Memory B cell (primary cell): Measurements from ENCODE around the gene CNNM3.

ENCODE experiments used
- ATAC-seq: fragments of 150-1000 bp; cut with Tn5 transposase; 2 replicates; pipeline ENCODE4 v1.10.0; 2021; ENCODE audit warnings: low read depth, mild to moderate bottlenecking, moderate library complexity
- DNase-seq, 2 donors: peaks; one replicate each; pipeline ENCODE4 v3.0.0; 2022; ENCODE audit warnings: low spot score in 2 of 2
- H3K27ac Mint-ChIP-seq: one replicate; pipeline ENCODE4 v1.8.0; 2022; ENCODE audit warnings: mild to moderate bottlenecking, moderate library complexity, mixed read lengths
- H3K27me3 Mint-ChIP-seq: one replicate; pipeline ENCODE4 v1.8.0; 2022; ENCODE audit warnings: mixed read lengths
- H3K36me3 Mint-ChIP-seq: one replicate; pipeline ENCODE4 v1.8.0; 2022; ENCODE audit warnings: mild to moderate bottlenecking, mixed read lengths
- H3K4me1 Mint-ChIP-seq: one replicate; pipeline ENCODE4 v1.8.0; 2022; ENCODE audit warnings: mixed read lengths
- H3K4me3 Mint-ChIP-seq: one replicate; pipeline ENCODE4 v1.8.0; 2022; ENCODE audit warnings: mild to moderate bottlenecking, moderate library complexity, mixed read lengths
- H3K9me3 Mint-ChIP-seq: one replicate; pipeline ENCODE4 v1.8.0; 2022; ENCODE audit warnings: mixed read lengths

CNNM3 gene

GRCh38 chr2:96832754-96833507 lies 16.9 kb downstream of the CNNM3 start:
- DNase-seq = no peak
- no peak overlapping the region for H3K4me3 Mint-ChIP-seq
- H3K27ac Mint-ChIP-seq = peak overlapping the region; percentile 75
- H3K27me3 Mint-ChIP-seq = no peaks in the 10 kb centered on the region
- H3K9me3 Mint-ChIP-seq = no peaks in the 10 kb centered on the region
- peaks cover 12% of the 10 kb centered on the region for H3K4me1 Mint-ChIP-seq
- ATAC-seq = peak; percentile 88
- H3K36me3 Mint-ChIP-seq = peaks cover 28% of the 10 kb centered on the region

- Mint-ChIP-seq H3K27ac (no peak overlapping the region), H3K4me3 (no peak overlapping the region), H3K36me3 (peaks cover 12% of the 10 kb centered on the region), H3K4me1 (peaks cover 19% of the 10 kb centered on the region), H3K27me3 (no peaks in the 10 kb centered on the region), H3K9me3 (no peaks in the 10 kb centered on the region)
- ATAC-seq = no peak
- DNase-seq = no peak
These were observed 19.8 kb downstream of the CNNM3 start for GRCh38 chr2:96835830-96836229.

GRCh38 chr2:96837575-96837974 lies 21.5 kb downstream of the CNNM3 start:
- Mint-ChIP-seq H3K27me3 (no peaks in the 10 kb centered on the region), H3K4me3 (no peak overlapping the region), H3K36me3 (peaks cover 10% of the 10 kb centered on the region), H3K27ac (no peak overlapping the region), H3K4me1 (peaks cover 17% of the 10 kb centered on the region), H3K9me3 (no peaks in the 10 kb centered on the region)
- no peak for ATAC-seq
- no peak for DNase-seq

GRCh38 chr2:96838345-96839292 lies 22.6 kb downstream of the CNNM3 start:
- peaks cover 12% of the 10 kb centered on the region for H3K4me1 Mint-ChIP-seq
- ATAC-seq = no peak

GRCh38 chr2:96839293-96839874 lies 23.3 kb downstream of the CNNM3 start:
- Mint-ChIP-seq H3K36me3 (peaks cover 5% of the 10 kb centered on the region), H3K4me3 (peak overlapping the region; percentile 62), H3K4me1 (peaks cover 12% of the 10 kb centered on the region), H3K9me3 (no peaks in the 10 kb centered on the region), H3K27ac (peak overlapping the region; percentile 81), H3K27me3 (no peaks in the 10 kb centered on the region)
- DNase-seq = peak; percentile 73 to 89
- ATAC-seq = peak; percentile 99

More at GRCh38 chr2:96838345-96839292, 22.6 kb downstream of the CNNM3 start:
- peak overlapping the region; percentile 81 for H3K27ac Mint-ChIP-seq
- peaks cover 5% of the 10 kb centered on the region for H3K36me3 Mint-ChIP-seq
- H3K27me3 Mint-ChIP-seq = no peaks in the 10 kb centered on the region
- no peaks in the 10 kb centered on the region for H3K9me3 Mint-ChIP-seq
- DNase-seq = no peak
- H3K4me3 Mint-ChIP-seq = peak overlapping the region; percentile 62

- H3K9me3 Mint-ChIP-seq = no peaks in the 10 kb centered on the region
- DNase-seq (no peak), ATAC-seq (no peak)
- H3K27me3 Mint-ChIP-seq = no peaks in the 10 kb centered on the region
- H3K27ac Mint-ChIP-seq = peak overlapping the region; percentile 81
- H3K4me3 Mint-ChIP-seq = peak overlapping the region; percentile 58
- H3K36me3 Mint-ChIP-seq = peaks cover 2% of the 10 kb centered on the region
- peaks cover 12% of the 10 kb centered on the region for H3K4me1 Mint-ChIP-seq
These were observed 24.1 kb downstream of the CNNM3 start for GRCh38 chr2:96839875-96840850.

- Mint-ChIP-seq H3K36me3 (peaks cover 2% of the 10 kb centered on the region), H3K4me3 (no peak overlapping the region), H3K27ac (no peak overlapping the region), H3K27me3 (no peaks in the 10 kb centered on the region), H3K4me1 (peaks cover 12% of the 10 kb centered on the region), H3K9me3 (no peaks in the 10 kb centered on the region)
- ATAC-seq (no peak), DNase-seq (no peak)
These were observed 25.8 kb downstream of the CNNM3 start for GRCh38 chr2:96841701-96842495.

- ATAC-seq (no peak), DNase-seq (no peak)
- peaks cover 12% of the 10 kb centered on the region for H3K4me1 Mint-ChIP-seq
- peaks cover 4% of the 10 kb centered on the region for H3K36me3 Mint-ChIP-seq
- no peak overlapping the region for H3K27ac Mint-ChIP-seq
- H3K9me3 Mint-ChIP-seq = no peaks in the 10 kb centered on the region
- H3K4me3 Mint-ChIP-seq = no peak overlapping the region
- no peaks in the 10 kb centered on the region for H3K27me3 Mint-ChIP-seq
These were observed 26.5 kb downstream of the CNNM3 start for GRCh38 chr2:96842600-96842999.

GRCh38 chr2:96843538-96844268 lies 27.6 kb downstream of the CNNM3 start, which contains the start of gene ANKRD23:
Gene ANKRD23, minus strand, starts transcription at chr2:96844021. Its CDS starts 29 bp downstream, at chr2:96843992.
- Mint-ChIP-seq H3K4me1 (peaks cover 12% of the 10 kb centered on the region), H3K27ac (no peak within 1 kb of the TSS), H3K27me3 (no peaks in the 10 kb centered on the region), H3K9me3 (no peaks in the 10 kb centered on the region), H3K4me3 (no peak within 1 kb of the TSS), H3K36me3 (peaks cover 8% of the 10 kb centered on the region)
- DNase-seq (no peak), ATAC-seq (no peak)

- Mint-ChIP-seq H3K4me3 (no peak overlapping the region), H3K36me3 (peaks cover 8% of the 10 kb centered on the region), H3K27me3 (no peaks in the 10 kb centered on the region), H3K27ac (no peak overlapping the region), H3K4me1 (peaks cover 9% of the 10 kb centered on the region), H3K9me3 (no peaks in the 10 kb centered on the region)
- DNase-seq = no peak
- no peak for ATAC-seq
These were observed 28.3 kb downstream of the CNNM3 start for GRCh38 chr2:96844405-96844808.

GRCh38 chr2:96846825-96847224 lies 30.8 kb downstream of the CNNM3 start:
- no peaks in the 10 kb centered on the region for H3K9me3 Mint-ChIP-seq
- no peaks in the 10 kb centered on the region for H3K27me3 Mint-ChIP-seq
- peaks cover 5% of the 10 kb centered on the region for H3K4me1 Mint-ChIP-seq
- peaks cover 11% of the 10 kb centered on the region for H3K36me3 Mint-ChIP-seq
- ATAC-seq (no peak), DNase-seq (no peak)
- H3K4me3 Mint-ChIP-seq = no peak overlapping the region
- H3K27ac Mint-ChIP-seq = no peak overlapping the region

- DNase-seq = no peak
- Mint-ChIP-seq H3K36me3 (peaks cover 11% of the 10 kb centered on the region), H3K4me1 (peaks cover 5% of the 10 kb centered on the region), H3K27ac (no peak overlapping the region), H3K4me3 (no peak overlapping the region), H3K9me3 (no peaks in the 10 kb centered on the region), H3K27me3 (no peaks in the 10 kb centered on the region)
- no peak for ATAC-seq
These were observed 31.5 kb downstream of the CNNM3 start for GRCh38 chr2:96847586-96847985.
